GM19099 (cell line): ENCODE data around the gene ETNK1.

ENCODE experiments used
- POLR2A ChIP-seq: IDR thresholded peaks from 3 replicates; pipeline ENCODE4 v1.6.1; 2011; ENCODE audit warnings: low read depth; ENCODE audit not compliant: insufficient read length; ENCODE audit errors: extremely low read depth

Gene ETNK1

GRCh38 chr12:22624870-22625761 is at the start of gene ETNK1:
TSS of gene ETNK1 (plus strand) at chr12:22625171. CDS start at chr12:22625431, 260 bp downstream.
- TF ChIP-seq POLR2A, result peak; percentile 95

- TF ChIP-seq POLR2A, result no peak
These were observed 48.9 kb upstream of the ETNK1 start for GRCh38 chr12:22576065-22576464.

GRCh38 chr12:22576473-22576872 is 48.5 kb upstream of the ETNK1 start:
- TF ChIP-seq POLR2A, result no peak

- TF ChIP-seq POLR2A, result no peak
These were observed 47.3 kb upstream of the ETNK1 start for GRCh38 chr12:22577667-22578066.

GRCh38 chr12:22578328-22578727 is 46.6 kb upstream of the ETNK1 start:
- TF ChIP-seq POLR2A, result no peak

- TF ChIP-seq POLR2A, result no peak
These were observed 36.2 kb upstream of the ETNK1 start for GRCh38 chr12:22588817-22589216.

GRCh38 chr12:22593864-22594263 is 31.1 kb upstream of the ETNK1 start:
- TF ChIP-seq POLR2A, result no peak

GRCh38 chr12:22598141-22598762 is 26.7 kb upstream of the ETNK1 start:
- TF ChIP-seq POLR2A, result no peak

- no peak for TF ChIP-seq POLR2A
These were observed 26.2 kb upstream of the ETNK1 start for GRCh38 chr12:22598763-22599161.

GRCh38 chr12:22600181-22600580 is 24.8 kb upstream of the ETNK1 start:
- TF ChIP-seq POLR2A, result no peak

GRCh38 chr12:22609501-22609900 is 15.5 kb upstream of the ETNK1 start:
- TF ChIP-seq POLR2A, result no peak

GRCh38 chr12:22610131-22610530 is 14.8 kb upstream of the ETNK1 start:
- no peak for TF ChIP-seq POLR2A

GRCh38 chr12:22615963-22616501 is 8.9 kb upstream of the ETNK1 start:
- TF ChIP-seq POLR2A, result no peak

- no peak for TF ChIP-seq POLR2A
These were observed 7.3 kb upstream of the ETNK1 start for GRCh38 chr12:22617630-22618029.

GRCh38 chr12:22624548-22624869 is 462 bp upstream of the ETNK1 start:
- no peak for TF ChIP-seq POLR2A

GRCh38 chr12:22625762-22626294 is 857 bp downstream of the ETNK1 start:
- TF ChIP-seq POLR2A, result no peak
